Measurements from ENCODE around the gene EIF3A. TPM values are rescaled to one million over a fixed set of nuclear protein-coding genes. Genes with fewer than 3 reads are reported as not detected.

EIF3A gene
- total and polyA plus RNA-seq, 2 donors (not counting 1 experiment from before 2014, with no cell fraction given): 39.9 to 112 TPM

- H3K9ac ChIP-seq (ENCODE audit: insufficient read depth, low read length): no peak overlapping the region
- H3K4me3 ChIP-seq (replicated peaks in 1 of 4; ENCODE audit: control extremely low read depth in 1 of 4, insufficient read depth in 1 of 4, low read depth in 3 of 4, low read length in 4 of 4): no peak overlapping the region
- no peaks in the 10 kb centered on the region for H4K20me1 ChIP-seq (ENCODE audit: control insufficient read depth, extremely low read depth, insufficient read depth, low read length)
- H3K9me3 ChIP-seq (ENCODE audit: control insufficient read depth, insufficient read depth, low read depth, low read length): no peaks in the 10 kb centered on the region
- DNase-seq (ENCODE audit: low read depth in 2 of 2): no peak
- H2AFZ ChIP-seq (ENCODE audit: low read length): no peak overlapping the region
- H3K27ac ChIP-seq (ENCODE audit: insufficient read depth, low read length): no peak overlapping the region
- no peaks in the 10 kb centered on the region for H3K79me2 ChIP-seq (ENCODE audit: control insufficient read depth, insufficient read depth, low read length)
- peaks cover 6% of the 10 kb centered on the region for H3K27me3 ChIP-seq (ENCODE audit: control insufficient read depth, insufficient read depth, low read length)
- TF ChIP-seq CTCF (conservative IDR thresholded peaks at IDR 0.05 in 1 of 2, IDR thresholded peaks at IDR 0.05 in 1 of 2; ENCODE audit: low read depth in 1 of 2, low read length in 2 of 2): no peak
- TF ChIP-seq EZH2 (IDR thresholded peaks at IDR 0.05; ENCODE audit: low read length, missing control alignments): no peak
- H3K36me3 ChIP-seq (ENCODE audit: control insufficient read depth, insufficient read depth, low read length): no peaks in the 10 kb centered on the region
- no peak overlapping the region for H3K4me2 ChIP-seq (ENCODE audit: extremely low read depth, insufficient read depth, low read length)
- peaks cover 8% of the 10 kb centered on the region for H3K4me1 ChIP-seq (ENCODE audit: control insufficient read depth, extremely low read depth, insufficient read depth, low read length)
Measured at GRCh38 chr10:119007211-119007574, 73.4 kb downstream of the EIF3A start.

GRCh38 chr10:119006451-119007210 lies 74.0 kb downstream of the EIF3A start:
- no peak overlapping the region for H2AFZ ChIP-seq (ENCODE audit: low read length)
- H3K4me2 ChIP-seq (ENCODE audit: extremely low read depth, insufficient read depth, low read length): no peak overlapping the region
- H3K27ac ChIP-seq (ENCODE audit: insufficient read depth, low read length): peak overlapping the region; percentile 11

More at GRCh38 chr10:119006451-119007210, 74.0 kb downstream of the EIF3A start:
- peaks cover 10% of the 10 kb centered on the region for H3K27me3 ChIP-seq (ENCODE audit: control insufficient read depth, insufficient read depth, low read length)
- peaks cover 8% of the 10 kb centered on the region for H3K4me1 ChIP-seq (ENCODE audit: control insufficient read depth, extremely low read depth, insufficient read depth, low read length)
- no peaks in the 10 kb centered on the region for H3K9me3 ChIP-seq (ENCODE audit: control insufficient read depth, insufficient read depth, low read depth, low read length)
- DNase-seq (ENCODE audit: low read depth in 2 of 2): peak; percentile 99
- H3K9ac ChIP-seq (ENCODE audit: insufficient read depth, low read length): no peak overlapping the region
- H3K36me3 ChIP-seq (ENCODE audit: control insufficient read depth, insufficient read depth, low read length): no peaks in the 10 kb centered on the region
- no peaks in the 10 kb centered on the region for H4K20me1 ChIP-seq (ENCODE audit: control insufficient read depth, extremely low read depth, insufficient read depth, low read length)
- H3K79me2 ChIP-seq (ENCODE audit: control insufficient read depth, insufficient read depth, low read length): no peaks in the 10 kb centered on the region
- TF ChIP-seq EZH2 (IDR thresholded peaks at IDR 0.05; ENCODE audit: low read length, missing control alignments) (no peak), CTCF (conservative IDR thresholded peaks at IDR 0.05 in 1 of 2, IDR thresholded peaks at IDR 0.05 in 1 of 2; ENCODE audit: low read depth in 1 of 2, low read length in 2 of 2) (peak in 1 of 2 donors; percentile 16)
- H3K4me3 ChIP-seq (replicated peaks in 1 of 4; ENCODE audit: control extremely low read depth in 1 of 4, insufficient read depth in 1 of 4, low read depth in 3 of 4, low read length in 4 of 4): no peak overlapping the region

Measured in fibroblast of lung (primary cell).